Natural killer cell (primary cell): ENCODE data around the gene PSMA7. TPM values are rescaled to one million over a fixed set of nuclear protein-coding genes. Genes with fewer than 3 reads are reported as not detected.
A peak's percentile ranks its signal among the peaks of the same experiment; 100 is the strongest.

Experiments used
- ATAC-seq, 3 donors: fragments of 150-1000 bp in 2 of 3; fragments of 200-7000 bp in 1 of 3; cut with Tn5 transposase; 1 replicate in 1 of 3; 2 replicates in 2 of 3; pipeline ENCODE4 v1.10.0; 2021; ENCODE audit warnings: mild to moderate bottlenecking in 2 of 3, moderate library complexity in 2 of 3
- DNase-seq, 2 donors: peaks; one replicate each; pipeline versions ENCODE4 v3.0.0 to v3.0.0-alpha.2; 2013 to 2021; ENCODE audit warnings: mixed read lengths in 1 of 2
- H3K27ac ChIP-seq: one replicate; pipeline ENCODE4 v1.5.1; 2013; ENCODE audit warnings: mild to moderate bottlenecking, low read length
- H3K27me3 ChIP-seq: one replicate; pipeline ENCODE4 v1.6.1; 2013; ENCODE audit warnings: low read length; ENCODE audit not compliant: control insufficient read depth, insufficient read depth
- H3K36me3 ChIP-seq: one replicate; pipeline ENCODE4 v1.6.1; 2013; ENCODE audit warnings: low read length; ENCODE audit not compliant: control insufficient read depth, insufficient read depth
- H3K4me1 ChIP-seq: one replicate; pipeline ENCODE4 v1.6.1; 2013; ENCODE audit warnings: low read length; ENCODE audit not compliant: control insufficient read depth, insufficient read depth
- H3K4me3 ChIP-seq: one replicate; pipeline ENCODE4 v1.5.1; 2013; ENCODE audit warnings: low read length
- H3K9me3 ChIP-seq: one replicate; pipeline ENCODE4 v1.6.1; 2013; ENCODE audit warnings: low read length; ENCODE audit not compliant: control insufficient read depth, insufficient read depth
- H3K27ac Mint-ChIP-seq, 2 donors: one replicate each; pipeline ENCODE4 v1.8.0; 2022; ENCODE audit warnings: mild to moderate bottlenecking in 2 of 2, mixed read lengths in 2 of 2, moderate library complexity in 1 of 2
- H3K27me3 Mint-ChIP-seq, 2 donors: one replicate each; pipeline ENCODE4 v1.8.0; 2022; ENCODE audit warnings: low read depth in 2 of 2, mixed read lengths in 2 of 2
- H3K36me3 Mint-ChIP-seq: one replicate; pipeline ENCODE4 v1.8.0; 2022; ENCODE audit warnings: mixed read lengths
- H3K4me1 Mint-ChIP-seq, 2 donors: one replicate each; pipeline ENCODE4 v1.8.0; 2022; ENCODE audit warnings: mixed read lengths in 2 of 2
- H3K4me3 Mint-ChIP-seq: one replicate; pipeline ENCODE4 v1.8.0; 2022; ENCODE audit warnings: mild to moderate bottlenecking, moderate library complexity, mixed read lengths
- H3K9me3 Mint-ChIP-seq, 2 donors: one replicate each; pipeline ENCODE4 v1.8.0; 2022; ENCODE audit warnings: mixed read lengths in 2 of 2
- WGBS: methylation state at CpG from one replicate; pipeline ENCODE4 v1.1.7; 2013; ENCODE audit warnings: missing lambda C conversion rate; ENCODE audit not compliant: insufficient coverage; 5-methylcytosine and 5-hydroxymethylcytosine counted together
- intact Hi-C: fragments of 100-400 bp; cut with micrococcal nuclease; formaldehyde crosslinking; loops from one replicate; pipeline ENCODE4 v1.14.2; 2022
- total RNA-seq, 4 donors: library from RNA; stranded (reverse); fragments of 120-200 nt in 1 of 4; gene quantifications; one replicate each; pipeline versions ENCODE4 v1.2.3 to v1.2.4, GENCODE V29; 2013 to 2022
- TF ChIP-seq, protein P1 (sequence below): fragments of 200-600 bp; IDR thresholded peaks from one replicate; pipeline ENCODE4 v1.8.0; 2022; ENCODE audit warnings: antibody characterized with exemption

Gene PSMA7
- total RNA-seq, 3 donors from 2014 or later (not counting 1 experiment from before 2014, with no cell fraction given) = 154 to 177 (median 168) TPM

DNA sequence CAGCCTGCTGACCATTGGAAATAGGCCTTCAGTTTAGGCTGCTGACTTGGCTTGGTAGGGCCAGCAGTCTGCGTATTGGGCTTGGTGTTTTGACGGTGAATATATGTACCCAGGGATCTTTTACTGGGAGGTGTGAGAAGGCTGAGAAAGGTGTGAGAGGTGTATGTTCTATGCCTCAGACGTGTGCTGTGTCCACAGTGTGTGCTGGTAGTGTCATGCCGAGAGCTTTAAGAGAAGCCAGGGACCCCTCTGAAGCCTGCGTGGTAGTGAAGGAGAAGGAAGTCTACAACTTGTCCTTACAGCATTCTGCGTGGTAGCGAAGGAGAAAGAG lies 2.5 kb upstream of the PSMA7 start:
- TF ChIP-seq, protein P1, sequence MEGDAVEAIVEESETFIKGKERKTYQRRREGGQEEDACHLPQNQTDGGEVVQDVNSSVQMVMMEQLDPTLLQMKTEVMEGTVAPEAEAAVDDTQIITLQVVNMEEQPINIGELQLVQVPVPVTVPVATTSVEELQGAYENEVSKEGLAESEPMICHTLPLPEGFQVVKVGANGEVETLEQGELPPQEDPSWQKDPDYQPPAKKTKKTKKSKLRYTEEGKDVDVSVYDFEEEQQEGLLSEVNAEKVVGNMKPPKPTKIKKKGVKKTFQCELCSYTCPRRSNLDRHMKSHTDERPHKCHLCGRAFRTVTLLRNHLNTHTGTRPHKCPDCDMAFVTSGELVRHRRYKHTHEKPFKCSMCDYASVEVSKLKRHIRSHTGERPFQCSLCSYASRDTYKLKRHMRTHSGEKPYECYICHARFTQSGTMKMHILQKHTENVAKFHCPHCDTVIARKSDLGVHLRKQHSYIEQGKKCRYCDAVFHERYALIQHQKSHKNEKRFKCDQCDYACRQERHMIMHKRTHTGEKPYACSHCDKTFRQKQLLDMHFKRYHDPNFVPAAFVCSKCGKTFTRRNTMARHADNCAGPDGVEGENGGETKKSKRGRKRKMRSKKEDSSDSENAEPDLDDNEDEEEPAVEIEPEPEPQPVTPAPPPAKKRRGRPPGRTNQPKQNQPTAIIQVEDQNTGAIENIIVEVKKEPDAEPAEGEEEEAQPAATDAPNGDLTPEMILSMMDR = no peak
- Mint-ChIP-seq H3K4me1 (peaks cover 44 to 55% of the 10 kb centered on the region in 2 donors), H3K36me3 (no peaks in the 10 kb centered on the region), H3K27ac (peak overlapping the region; percentile 16 to 84), H3K9me3 (no peaks in the 10 kb centered on the region), H3K27me3 (no peaks in the 10 kb centered on the region), H3K4me3 (peak overlapping the region; percentile 91)
- ATAC-seq = no peak
- intact Hi-C loops = no loop called here
- Histone ChIP-seq H3K4me3 (no peak overlapping the region), H3K27ac (no peak overlapping the region), H3K27me3 (no peaks in the 10 kb centered on the region), H3K4me1 (peaks cover 28% of the 10 kb centered on the region), H3K9me3 (no peaks in the 10 kb centered on the region), H3K36me3 (no peaks in the 10 kb centered on the region)
- WGBS = 94% methylated on average over 6 of the region's 7 CpGs
- no peak for DNase-seq

DNA sequence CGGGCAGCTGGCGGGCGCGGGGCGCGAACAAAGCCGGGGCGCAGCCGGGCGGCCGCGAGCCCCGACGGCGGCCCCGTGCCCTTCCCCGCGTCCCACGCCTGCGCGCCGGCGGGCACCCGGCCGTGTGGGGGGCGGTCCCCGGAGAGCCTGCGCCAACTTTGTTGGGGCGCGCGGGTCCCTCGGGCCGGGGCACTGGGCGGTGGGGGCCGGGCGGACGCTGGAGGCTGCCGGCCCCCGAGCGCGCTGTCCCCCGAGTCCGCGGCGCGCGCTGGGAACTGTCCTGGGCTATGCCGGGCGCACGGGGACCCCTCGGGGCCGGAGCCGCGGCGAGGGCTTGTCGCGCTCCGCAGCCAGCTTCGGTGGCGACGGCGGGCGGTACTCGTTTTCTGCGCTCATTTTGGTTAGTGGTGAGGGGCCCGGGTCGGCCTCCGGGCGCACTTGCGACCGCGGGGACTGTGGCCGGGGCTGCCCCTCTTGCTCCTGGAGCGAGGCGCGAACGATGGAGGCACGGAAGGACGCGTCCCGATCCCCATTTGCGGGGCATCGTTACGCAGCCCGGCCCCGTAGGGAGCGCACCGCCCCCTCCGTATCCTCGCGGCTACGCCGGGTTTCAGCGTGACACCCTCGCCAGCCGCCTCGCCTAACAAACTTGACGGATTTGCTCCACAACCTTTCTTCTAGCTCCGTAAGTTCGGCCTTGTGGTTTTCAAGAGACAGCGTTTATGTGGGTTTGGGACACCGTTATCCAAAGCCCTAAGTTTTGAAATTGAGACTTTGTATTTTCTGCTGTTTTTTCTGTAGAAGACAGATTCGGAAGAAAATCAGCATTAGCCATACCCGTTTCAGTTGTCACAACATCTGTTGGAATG lies 997 bp upstream of the PSMA7 start:
- H3K4me3 Mint-ChIP-seq = peak overlapping the region; percentile 91
- no peaks in the 10 kb centered on the region for H3K36me3 Mint-ChIP-seq
- TF ChIP-seq, protein P1 = no peak
- H3K4me1 Mint-ChIP-seq = peaks cover 44 to 55% of the 10 kb centered on the region in 2 donors
- H3K4me1 ChIP-seq = peaks cover 30% of the 10 kb centered on the region
- H3K27ac Mint-ChIP-seq = peak overlapping the region; percentile 79 to 84
- H3K27ac ChIP-seq = no peak overlapping the region
- H3K27me3 Mint-ChIP-seq = no peaks in the 10 kb centered on the region
- DNase-seq = peak; percentile 35 to 73
- peak overlapping the region; percentile 55 for H3K4me3 ChIP-seq
- WGBS = 1% methylated on average over 104 of the region's 104 CpGs
- intact Hi-C loops = loop anchor here (1.0 to 5.0 kb wide), 3 partner anchors 22 to 77 kb away; partner anchors contain the start of genes LSM14B, MTG2 and TAF4
- no peaks in the 10 kb centered on the region for H3K9me3 Mint-ChIP-seq
- no peak for ATAC-seq
- H3K27me3 ChIP-seq = no peaks in the 10 kb centered on the region
- peaks cover 14% of the 10 kb centered on the region for H3K36me3 ChIP-seq
- H3K9me3 ChIP-seq = no peaks in the 10 kb centered on the region

DNA sequence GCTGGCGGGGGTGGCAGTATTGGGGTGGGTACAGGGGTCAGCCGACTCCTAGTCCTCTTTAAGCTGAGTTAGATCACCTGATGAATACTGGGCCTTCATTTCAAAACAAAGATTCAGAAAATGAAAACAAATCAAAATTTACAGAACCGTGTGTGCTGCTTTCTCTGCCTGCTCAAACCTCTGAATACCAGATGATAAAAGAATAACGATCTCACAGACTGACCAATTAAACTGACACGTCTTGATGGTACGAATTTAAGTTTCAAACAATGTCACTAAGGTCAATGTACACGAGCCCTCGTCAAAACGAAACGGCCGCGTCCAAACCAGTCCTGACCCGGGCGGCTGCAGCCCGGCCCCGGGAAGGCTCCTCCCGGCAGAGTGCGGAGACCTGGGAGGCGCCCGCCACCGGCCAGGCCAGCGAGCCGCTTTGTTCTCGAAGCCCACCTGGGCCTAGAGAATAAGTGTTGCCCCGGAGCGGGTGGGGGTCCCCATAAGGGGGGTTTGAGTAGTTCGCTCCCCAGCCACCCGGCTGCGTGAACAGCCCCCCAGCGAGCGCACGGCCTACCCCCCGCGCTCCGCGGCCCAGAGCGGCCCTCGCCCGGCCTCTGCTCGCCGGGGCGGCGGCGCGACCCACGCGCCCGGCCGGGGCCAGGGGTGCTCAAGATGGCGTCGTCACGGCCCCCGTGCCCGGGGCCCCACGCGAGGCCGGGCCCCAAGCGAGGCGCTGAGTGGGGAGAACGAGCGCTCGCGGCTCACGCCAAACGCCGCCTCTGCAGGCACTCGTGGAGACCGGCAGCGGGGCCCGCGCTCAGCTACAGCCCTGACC lies 728 bp downstream of the PSMA7 start:
- H3K9me3 Mint-ChIP-seq = no peaks in the 10 kb centered on the region
- H3K27me3 Mint-ChIP-seq = no peaks in the 10 kb centered on the region
- peak overlapping the region; percentile 79 to 90 for H3K27ac Mint-ChIP-seq
- TF ChIP-seq, protein P1 = no peak
- ATAC-seq (peak in 1 of 3 donors; percentile 4), DNase-seq (peak in 1 of 2 donors; percentile 30)
- Histone ChIP-seq H3K4me1 (peaks cover 30% of the 10 kb centered on the region), H3K27me3 (no peaks in the 10 kb centered on the region), H3K9me3 (no peaks in the 10 kb centered on the region), H3K36me3 (peaks cover 30% of the 10 kb centered on the region), H3K4me3 (peak overlapping the region; percentile 37), H3K27ac (peak overlapping the region; percentile 73)
- WGBS = under 1% methylated on average over 71 of the region's 71 CpGs
- H3K4me1 Mint-ChIP-seq = peaks cover 51 to 60% of the 10 kb centered on the region in 2 donors
- peaks cover 9% of the 10 kb centered on the region for H3K36me3 Mint-ChIP-seq
- intact Hi-C loops = loop anchor here (1.0 to 5.0 kb wide), 3 partner anchors 20 to 75 kb away; partner anchors contain the start of genes LSM14B, MTG2 and TAF4
- H3K4me3 Mint-ChIP-seq = peak overlapping the region; percentile 91
